ENCODE measurements around the gene CCDC134.

Gene CCDC134

DNA sequence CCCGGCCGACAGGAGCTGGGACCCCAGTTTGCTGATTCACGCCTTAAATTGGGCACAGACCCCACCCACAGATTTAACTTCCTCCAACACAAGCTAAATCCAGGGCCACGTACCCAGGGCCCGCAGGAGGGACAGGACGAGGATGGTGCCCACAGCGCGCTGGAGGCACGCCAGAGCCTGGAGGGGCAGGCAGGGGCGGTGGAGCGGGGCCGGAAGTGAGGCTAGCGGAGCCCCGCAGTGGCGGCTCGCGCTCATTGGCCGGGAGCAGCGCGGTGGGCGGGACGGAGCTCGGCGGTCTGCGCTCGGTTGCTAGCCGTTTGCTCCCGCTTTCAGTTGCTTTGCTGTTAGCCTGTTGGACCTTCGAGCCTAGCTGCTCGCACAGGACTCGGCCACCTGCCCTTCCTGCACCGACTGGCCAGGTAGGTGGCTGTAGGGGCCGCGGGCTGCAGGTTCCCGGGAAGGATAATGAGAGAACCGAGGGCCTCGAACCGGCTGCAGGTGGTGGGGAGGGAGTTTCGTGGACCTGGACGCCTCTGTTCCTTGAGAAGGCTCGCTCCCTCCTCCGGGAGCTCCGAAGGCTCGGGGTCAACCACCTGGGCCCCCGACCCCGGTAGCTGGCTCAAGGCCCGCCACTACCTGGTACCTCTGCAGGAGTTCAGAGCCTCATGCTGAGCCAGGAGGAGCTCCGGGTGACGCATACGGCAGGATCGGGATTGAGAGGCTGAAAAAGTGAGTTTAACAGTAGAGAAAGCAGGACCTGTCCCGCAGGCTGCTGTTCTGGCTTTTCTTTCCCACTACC lies at the start of gene CCDC134:
Gene CCDC134 (plus strand): TSS at position 332 of the 799 bp plus-strand sequence. CDS start 8,212 bp downstream, outside the sequence.
- H3K4me3 ChIP-seq (replicated peaks; ENCODE audit: low read depth, low read length), result peak within 1 kb of the TSS; percentile 79
- peak; percentile 77 for DNase-seq (ENCODE audit: low read depth)
- TF ChIP-seq, protein P1, sequence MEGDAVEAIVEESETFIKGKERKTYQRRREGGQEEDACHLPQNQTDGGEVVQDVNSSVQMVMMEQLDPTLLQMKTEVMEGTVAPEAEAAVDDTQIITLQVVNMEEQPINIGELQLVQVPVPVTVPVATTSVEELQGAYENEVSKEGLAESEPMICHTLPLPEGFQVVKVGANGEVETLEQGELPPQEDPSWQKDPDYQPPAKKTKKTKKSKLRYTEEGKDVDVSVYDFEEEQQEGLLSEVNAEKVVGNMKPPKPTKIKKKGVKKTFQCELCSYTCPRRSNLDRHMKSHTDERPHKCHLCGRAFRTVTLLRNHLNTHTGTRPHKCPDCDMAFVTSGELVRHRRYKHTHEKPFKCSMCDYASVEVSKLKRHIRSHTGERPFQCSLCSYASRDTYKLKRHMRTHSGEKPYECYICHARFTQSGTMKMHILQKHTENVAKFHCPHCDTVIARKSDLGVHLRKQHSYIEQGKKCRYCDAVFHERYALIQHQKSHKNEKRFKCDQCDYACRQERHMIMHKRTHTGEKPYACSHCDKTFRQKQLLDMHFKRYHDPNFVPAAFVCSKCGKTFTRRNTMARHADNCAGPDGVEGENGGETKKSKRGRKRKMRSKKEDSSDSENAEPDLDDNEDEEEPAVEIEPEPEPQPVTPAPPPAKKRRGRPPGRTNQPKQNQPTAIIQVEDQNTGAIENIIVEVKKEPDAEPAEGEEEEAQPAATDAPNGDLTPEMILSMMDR (IDR thresholded peaks at IDR 0.05; ENCODE audit: low read length, missing control alignments), result no peak

DNA sequence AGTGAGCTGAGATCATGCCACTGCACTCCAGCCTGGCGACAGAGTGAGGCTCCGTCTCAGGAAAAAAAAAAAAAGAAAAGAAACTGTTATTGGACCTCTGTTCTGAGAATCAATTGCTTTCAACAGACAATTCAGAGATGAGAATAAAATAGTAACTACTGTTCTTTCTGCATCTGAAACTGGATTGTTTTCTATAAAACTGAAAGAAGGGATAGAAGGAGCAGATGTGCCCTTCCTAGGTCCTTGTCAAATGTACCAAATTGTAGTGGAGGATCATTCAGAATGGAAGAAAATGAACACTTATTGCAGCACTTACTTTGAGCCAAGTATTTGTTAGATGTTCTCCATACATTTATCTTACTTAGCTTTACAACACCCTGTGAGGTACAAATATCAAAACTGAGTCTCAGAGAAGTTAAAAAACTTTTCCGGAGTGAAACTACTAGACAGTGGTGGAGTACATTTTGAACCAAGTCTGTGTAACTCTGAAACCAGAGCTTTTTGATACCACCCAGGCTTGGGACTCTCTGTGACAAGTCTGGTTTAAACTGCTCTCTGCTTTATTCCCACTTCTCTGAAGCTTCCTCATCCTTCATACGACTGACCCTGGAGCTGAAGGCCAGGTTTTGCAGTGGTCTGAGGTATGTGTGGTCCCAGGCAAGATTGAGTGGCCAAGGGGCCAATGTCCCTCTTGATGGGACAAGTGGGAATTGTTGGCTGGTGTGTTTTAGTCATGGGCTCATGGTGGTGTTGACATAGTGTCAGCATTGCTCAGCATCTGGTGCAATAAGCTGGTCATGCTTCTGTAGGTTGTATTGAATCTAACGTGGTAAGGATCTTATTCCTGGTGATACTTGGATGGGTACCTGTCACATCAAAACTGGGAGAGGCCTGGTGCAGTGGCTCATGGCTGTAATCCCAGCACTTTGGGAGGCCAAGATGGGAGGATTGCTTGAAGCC lies 48.2 kb upstream of the CCDC134 start:
- TF ChIP-seq, protein P1 (IDR thresholded peaks at IDR 0.05; ENCODE audit: low read length, missing control alignments), result no peak
- no peak for DNase-seq (ENCODE audit: low read depth)

DNA sequence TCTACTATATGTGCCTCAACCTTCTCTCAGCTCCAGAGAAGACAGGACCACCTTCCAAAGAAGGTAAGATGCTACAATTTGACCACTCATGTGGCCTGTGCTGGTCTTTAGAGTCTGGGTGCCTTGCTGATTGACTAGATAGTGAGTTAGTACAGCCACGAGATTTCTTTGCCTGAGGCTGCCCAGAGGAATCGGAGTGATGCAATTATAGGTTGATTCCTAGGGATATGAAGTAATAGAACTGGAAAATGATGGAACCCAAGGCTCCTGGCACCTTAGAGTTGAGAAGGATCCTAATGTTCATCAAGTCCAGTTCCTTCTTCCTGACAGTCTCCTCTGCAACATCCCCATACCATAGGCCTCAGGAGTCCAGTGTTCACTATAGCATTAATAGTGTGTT lies 46.5 kb upstream of the CCDC134 start:
- TF ChIP-seq, protein P1 (IDR thresholded peaks at IDR 0.05; ENCODE audit: low read length, missing control alignments), result no peak
- DNase-seq (ENCODE audit: low read depth), result no peak
- H3K4me3 ChIP-seq (replicated peaks; ENCODE audit: low read depth, low read length), result no peak overlapping the region

More for the DNA sequence above, 48.2 kb upstream of the CCDC134 start:
- no peak overlapping the region for H3K4me3 ChIP-seq (replicated peaks; ENCODE audit: low read depth, low read length)

DNA sequence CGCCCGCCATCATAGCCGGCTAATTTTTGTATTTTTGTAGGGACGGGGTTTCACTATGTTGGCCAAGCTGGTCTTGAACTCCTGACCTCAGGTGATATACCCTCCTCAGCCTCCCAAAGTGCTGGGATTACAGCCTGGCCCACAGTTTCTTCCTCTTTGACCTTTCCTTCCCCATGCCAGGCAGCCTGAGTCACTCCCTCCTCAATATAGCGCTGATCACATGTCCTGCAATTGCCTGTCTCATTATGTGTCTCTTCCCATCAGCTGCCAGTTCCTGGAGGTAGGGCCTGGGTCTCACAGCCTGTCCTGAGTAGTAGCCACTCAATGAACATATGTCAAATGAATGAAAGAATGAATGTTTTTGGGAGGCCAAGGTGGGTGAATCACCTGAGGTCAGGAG lies 43.0 kb upstream of the CCDC134 start:
- TF ChIP-seq, protein P1 (IDR thresholded peaks at IDR 0.05; ENCODE audit: low read length, missing control alignments), result no peak
- no peak overlapping the region for H3K4me3 ChIP-seq (replicated peaks; ENCODE audit: low read depth, low read length)
- DNase-seq (ENCODE audit: low read depth), result no peak

DNA sequence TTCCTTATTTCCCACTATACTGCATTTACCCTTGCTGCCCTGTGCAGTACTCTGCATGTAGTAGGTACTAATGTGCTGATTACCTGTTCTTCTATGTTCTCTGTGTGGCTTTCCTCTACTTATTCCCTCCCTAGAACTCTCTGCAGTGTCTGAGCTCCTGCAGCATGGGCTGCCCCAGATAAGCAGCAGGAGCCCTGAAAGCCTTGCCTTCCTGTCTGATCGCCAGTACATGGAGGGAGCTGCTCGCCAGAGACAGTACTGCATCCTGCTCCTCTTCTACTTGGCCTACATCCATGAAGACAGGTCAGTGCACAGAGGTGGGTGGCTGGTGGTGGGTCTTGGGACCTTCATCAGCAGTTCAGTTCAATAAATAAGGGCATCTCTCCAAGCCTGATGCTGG lies 42.2 kb upstream of the CCDC134 start:
- DNase-seq (ENCODE audit: low read depth), result no peak
- TF ChIP-seq, protein P1 (IDR thresholded peaks at IDR 0.05; ENCODE audit: low read length, missing control alignments), result no peak
- no peak overlapping the region for H3K4me3 ChIP-seq (replicated peaks; ENCODE audit: low read depth, low read length)

DNA sequence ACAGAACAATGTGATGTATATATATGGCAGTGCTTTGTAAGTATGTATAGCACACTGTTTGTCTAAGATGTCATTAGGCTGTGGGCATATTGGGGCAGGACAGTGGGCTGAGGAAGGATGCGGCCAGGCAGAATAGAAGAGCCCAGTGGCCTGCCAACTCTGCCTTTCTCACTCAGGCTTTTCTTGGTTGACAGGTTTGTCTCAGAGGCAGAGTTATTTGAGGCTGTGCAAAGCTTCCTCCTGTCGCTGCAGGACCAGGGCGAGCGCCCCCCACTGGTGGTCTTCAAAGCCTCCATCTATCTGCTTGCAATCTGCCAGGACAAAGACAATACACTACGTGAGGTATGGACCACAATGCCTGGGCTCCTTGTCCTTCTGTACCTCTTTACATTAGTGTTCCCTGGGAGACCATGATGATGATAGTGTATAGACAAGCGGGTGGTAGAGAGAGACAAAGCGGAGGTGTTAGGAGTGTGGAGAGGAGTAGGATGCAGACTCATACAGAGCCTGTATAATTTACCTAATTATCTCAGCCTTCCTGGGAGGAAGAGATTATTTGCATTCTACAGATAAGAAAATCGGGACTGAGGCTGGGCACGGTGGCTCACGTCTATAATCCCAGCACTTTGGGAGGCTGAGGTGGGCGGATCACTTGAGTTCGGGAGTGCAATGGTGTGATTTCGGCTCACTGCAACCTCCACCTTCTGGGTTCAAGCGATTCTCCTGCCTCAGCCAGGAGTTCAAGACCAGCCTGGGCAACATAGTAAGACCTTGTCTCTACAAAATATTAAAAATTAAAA lies 37.3 kb upstream of the CCDC134 start:
- H3K4me3 ChIP-seq (replicated peaks; ENCODE audit: low read depth, low read length), result no peak overlapping the region
- TF ChIP-seq, protein P1 (IDR thresholded peaks at IDR 0.05; ENCODE audit: low read length, missing control alignments), result peak; percentile 48
- DNase-seq (ENCODE audit: low read depth), result peak; percentile 28

Data from fibroblast of pulmonary artery (primary cell).